ENCODE measurements around the gene ID2. TPM values are rescaled to one million over a fixed set of nuclear protein-coding genes. Genes with fewer than 3 reads are reported as not detected.

ID2 gene
- total RNA-seq, 1 experiment from 2014 or later, result 48.6 TPM

GRCh38 chr2:8654483-8654882 is 27.4 kb upstream of the ID2 start:
- H3K27me3 ChIP-seq (ENCODE audit: insufficient read depth, low read length), result no peaks in the 10 kb centered on the region
- H3K4ac ChIP-seq (ENCODE audit: low read depth, low read length), result no peak overlapping the region
- no peak overlapping the region for H3T11ph ChIP-seq (ENCODE audit: low read length)
- no peaks in the 10 kb centered on the region; a peak in 2 of 7 replicates for H3K36me3 Mint-ChIP-seq (ENCODE audit: insufficient read depth in 1 of 3, low read depth in 3 of 3)
- H3K14ac ChIP-seq (ENCODE audit: insufficient read depth, low read length), result no peak overlapping the region
- H2AFZ ChIP-seq (ENCODE audit: low read length), result no peak overlapping the region
- H3K18ac ChIP-seq (ENCODE audit: insufficient read length, low read depth, low read length), result no peak overlapping the region
- no peaks in the 10 kb centered on the region for H3K23me2 ChIP-seq (ENCODE audit: insufficient read length, low read depth, low read length, poor library complexity, severe bottlenecking)
- no peak overlapping the region for H2BK15ac ChIP-seq (ENCODE audit: low read depth, low read length)
- H3K56ac ChIP-seq (ENCODE audit: insufficient read length, low read depth, low read length), result no peak overlapping the region
- H4K91ac ChIP-seq (ENCODE audit: insufficient read length, low read depth, low read length), result no peak overlapping the region
- no peak overlapping the region for H3K27ac ChIP-seq (ENCODE audit: insufficient read length, low read depth, low read length)
- no peak overlapping the region for H3K4me3 Mint-ChIP-seq
- no peaks in the 10 kb centered on the region for H3K9me3 ChIP-seq (ENCODE audit: control insufficient read depth, low read depth, low read length)
- DNase-seq, result no peak
- no peak overlapping the region for H3K23ac ChIP-seq (ENCODE audit: insufficient read length, low read depth, low read length)
- H2BK20ac ChIP-seq (ENCODE audit: low read depth, low read length, poor library complexity, severe bottlenecking), result no peak overlapping the region
- no peak overlapping the region for H4K5ac ChIP-seq (ENCODE audit: insufficient read length, low read depth, low read length)
- H2BK5ac ChIP-seq (ENCODE audit: insufficient read length, low read length), result no peak overlapping the region
- no peaks in the 10 kb centered on the region for H4K20me1 ChIP-seq (ENCODE audit: control insufficient read depth, insufficient read depth, insufficient read length)
- H3K27me3 Mint-ChIP-seq (ENCODE audit: low read depth), result peaks cover 4% of the 10 kb centered on the region
- no peak overlapping the region for H2AK5ac ChIP-seq (ENCODE audit: insufficient read length, low read length)
- H3K79me1 ChIP-seq (ENCODE audit: insufficient read depth, low read depth, low read length, poor library complexity, severe bottlenecking), result no peaks in the 10 kb centered on the region
- no peak overlapping the region for H3K9ac ChIP-seq (ENCODE audit: extremely low read depth, insufficient read length, low read length)
- H3K4me1 ChIP-seq (ENCODE audit: insufficient read depth, low read length), result no peaks in the 10 kb centered on the region
- H3K4me1 Mint-ChIP-seq, result peaks cover 9% of the 10 kb centered on the region in 2 experiments; a peak in 3 of 4 replicates
- no peak overlapping the region for H3K27ac Mint-ChIP-seq
- no peak overlapping the region for H2BK120ac ChIP-seq (ENCODE audit: low read depth, low read length, poor library complexity, severe bottlenecking)
- no peak overlapping the region for H3K4me2 ChIP-seq (ENCODE audit: insufficient read depth, insufficient read length, low read length)
- no peak for TF ChIP-seq CTCF (conservative IDR thresholded peaks at IDR 0.05)
- H2BK12ac ChIP-seq (ENCODE audit: insufficient read length, low read depth, low read length), result no peak overlapping the region
- peaks cover 0 to 2% of the 10 kb centered on the region in 2 experiments; a peak in 1 of 5 replicates for H3K9me3 Mint-ChIP-seq
- no peaks in the 10 kb centered on the region for H3K79me2 ChIP-seq (ENCODE audit: insufficient read depth, low read length)
- H4K8ac ChIP-seq (replicated peaks; ENCODE audit: insufficient read length, low read depth, low read length), result no peak overlapping the region
